Lower lobe of right lung (tissue), 2 donors: ENCODE results near the gene VANGL2. TPM values are rescaled to one million over a fixed set of nuclear protein-coding genes. Genes with fewer than 3 reads are reported as not detected.

ENCODE experiments used
- ATAC-seq, 2 donors: fragments of 200-7000 bp; cut with Tn5 transposase; one replicate each; pipeline ENCODE4 v1.9.1; 2020 to 2022; ENCODE audit warnings: mild to moderate bottlenecking in 2 of 2, moderate library complexity in 2 of 2
- DNase-seq: peaks from one replicate; pipeline ENCODE4 v3.0.0-alpha.2; 2020
- H3K27ac ChIP-seq: fragments of 200-600 bp; one replicate; pipeline ENCODE4 v1.8.0; 2022
- H3K27me3 ChIP-seq: fragments of 200-600 bp; one replicate; pipeline ENCODE4 v1.8.0; 2022; ENCODE audit warnings: low read depth
- H3K36me3 ChIP-seq: fragments of 200-600 bp; one replicate; pipeline ENCODE4 v1.8.0; 2022; ENCODE audit warnings: mild to moderate bottlenecking
- H3K4me1 ChIP-seq: fragments of 200-600 bp; one replicate; pipeline ENCODE4 v1.8.0; 2022
- H3K4me3 ChIP-seq: fragments of 200-600 bp; one replicate; pipeline ENCODE4 v1.8.0; 2022; ENCODE audit warnings: mild to moderate bottlenecking
- H3K9me3 ChIP-seq: fragments of 200-600 bp; one replicate; pipeline ENCODE4 v1.8.0; 2022
- CTCF ChIP-seq: fragments of 200-600 bp; IDR thresholded peaks from one replicate; pipeline ENCODE4 v1.8.0; 2022; ENCODE audit warnings: antibody characterized with exemption, mild to moderate bottlenecking
- intact Hi-C: fragments of 100-400 bp; cut with DNase I; formaldehyde crosslinking; loops from one replicate; pipeline ENCODE4 v1.11.0; 2022
- total RNA-seq: library from RNA; stranded (reverse); fragmentation: NEBNext Ultra II Directional; extraction: Animal tissue kit (Norgen Biotek cat#: 25700); gene quantifications from one replicate; pipeline ENCODE4 v1.2.1, GENCODE V29; 2021
- donor health status: DM: no; HTN: yes; CAD: no; lungs with severe emphysema.

The VANGL2 gene
- total RNA-seq, 1 donor from 2014 or later, result 7.5 TPM

DNA sequence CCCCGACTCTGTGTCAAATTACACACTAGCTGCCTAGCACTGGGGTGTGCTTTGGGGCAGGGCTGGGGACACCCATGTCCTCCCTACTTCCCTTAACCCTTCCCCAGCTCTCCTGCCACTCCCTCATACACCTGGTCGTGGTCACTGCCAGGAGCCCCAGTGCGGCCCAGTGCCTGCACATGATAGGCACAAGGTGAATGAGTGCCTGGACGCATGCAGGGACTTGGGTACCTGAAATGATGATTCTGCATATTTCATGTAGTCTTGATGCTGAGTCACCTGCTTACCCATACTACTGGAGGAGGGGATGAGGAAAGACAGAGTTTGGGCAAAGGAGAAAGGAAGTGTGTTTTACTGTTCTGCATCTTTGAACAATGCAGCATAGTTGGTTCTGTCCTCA lies 1.5 kb upstream of the VANGL2 start:
- peaks cover 21% of the 10 kb centered on the region for H3K27me3 ChIP-seq
- H3K4me1 ChIP-seq, result peaks cover 4% of the 10 kb centered on the region
- intact Hi-C loops, result no loop called here
- no peaks in the 10 kb centered on the region for H3K9me3 ChIP-seq
- no peak overlapping the region for H3K4me3 ChIP-seq
- no peak for DNase-seq
- H3K36me3 ChIP-seq, result no peaks in the 10 kb centered on the region
- no peak overlapping the region for H3K27ac ChIP-seq
- ATAC-seq, result no peak
- TF ChIP-seq CTCF, result no peak

- peaks cover 21% of the 10 kb centered on the region for H3K27me3 ChIP-seq
- intact Hi-C loops, result no loop called here
- no peaks in the 10 kb centered on the region for H3K9me3 ChIP-seq
- TF ChIP-seq CTCF, result no peak
- ATAC-seq, result no peak
- peaks cover 4% of the 10 kb centered on the region for H3K4me1 ChIP-seq
- H3K36me3 ChIP-seq, result no peaks in the 10 kb centered on the region
- H3K27ac ChIP-seq, result no peak overlapping the region
- H3K4me3 ChIP-seq, result peak overlapping the region; percentile 68
- DNase-seq, result no peak
Observed at GRCh38 chr1:160399544-160400222, 681 bp upstream of the VANGL2 start.

DNA sequence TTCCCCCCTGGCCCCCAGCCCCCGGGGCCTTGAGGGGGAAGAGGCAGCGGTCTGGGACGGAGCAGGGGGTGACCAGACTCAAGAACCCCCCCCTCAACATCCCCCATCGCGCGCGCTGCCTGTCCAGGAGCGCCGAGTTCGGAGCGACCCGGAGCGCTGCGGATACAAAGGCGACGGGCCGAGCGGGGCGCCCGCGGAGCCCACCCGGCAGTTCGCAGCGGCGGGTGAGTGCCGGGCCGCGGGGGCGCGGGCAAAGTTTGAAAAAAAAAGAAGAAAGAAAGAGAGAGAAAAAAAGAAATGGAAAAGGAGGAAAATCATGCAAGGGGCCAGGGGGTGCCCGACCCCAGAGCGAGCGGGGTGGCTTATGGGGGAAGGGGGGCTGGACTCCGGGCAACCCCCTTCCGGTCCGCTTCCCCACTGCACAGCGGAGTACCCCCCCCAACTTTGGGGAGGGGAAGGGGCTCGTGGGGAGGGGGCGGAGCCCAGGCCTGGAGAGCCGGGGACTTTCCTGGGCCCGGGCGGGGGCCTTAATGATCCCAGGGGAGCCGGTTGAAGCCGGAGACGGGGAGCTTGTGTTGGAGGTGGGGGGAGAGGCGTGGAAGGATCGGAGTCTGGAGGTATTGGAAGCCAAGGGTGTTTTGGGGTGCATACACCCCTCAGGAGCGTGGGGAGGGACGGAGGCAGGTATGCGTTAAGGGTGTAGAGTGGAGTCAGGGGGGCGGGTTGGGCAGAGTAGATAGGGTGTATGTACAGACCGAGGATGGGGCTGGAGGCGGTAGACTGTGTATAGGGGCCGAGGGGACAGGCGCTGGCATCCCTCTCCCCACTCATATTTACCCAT lies 502 bp downstream of the VANGL2 start:
- Histone ChIP-seq H3K4me3 (peak overlapping the region; percentile 68), H3K27ac (peak overlapping the region; percentile 41), H3K27me3 (peaks cover 21% of the 10 kb centered on the region), H3K9me3 (no peaks in the 10 kb centered on the region), H3K4me1 (peaks cover 4% of the 10 kb centered on the region), H3K36me3 (no peaks in the 10 kb centered on the region)
- no peak for DNase-seq
- peak; percentile 35 to 43 for ATAC-seq
- TF ChIP-seq CTCF, result no peak
- intact Hi-C loops, result no loop called here

DNA sequence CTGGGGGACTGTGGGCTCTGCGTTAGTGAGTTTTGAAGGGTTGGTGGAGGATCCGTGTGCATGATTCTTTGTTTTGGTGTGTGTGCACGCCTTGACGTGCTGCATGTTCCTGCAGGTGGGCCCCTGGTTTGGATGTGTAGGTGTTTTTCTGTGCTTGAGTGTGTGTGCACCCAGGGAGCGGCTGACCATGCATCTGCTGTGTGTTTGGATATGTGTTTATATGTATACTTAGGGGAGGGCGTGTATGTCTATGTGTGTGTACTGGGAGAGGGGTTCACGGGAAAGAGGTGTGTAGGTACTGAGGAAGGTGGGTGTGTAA lies 1.1 kb downstream of the VANGL2 start:
- no peaks in the 10 kb centered on the region for H3K36me3 ChIP-seq
- H3K27ac ChIP-seq, result no peak overlapping the region
- DNase-seq (no peak), ATAC-seq (no peak)
- H3K4me3 ChIP-seq, result peak overlapping the region; percentile 68
- intact Hi-C loops, result no loop called here
- TF ChIP-seq CTCF, result no peak
- peaks cover 21% of the 10 kb centered on the region for H3K27me3 ChIP-seq
- peaks cover 4% of the 10 kb centered on the region for H3K4me1 ChIP-seq
- no peaks in the 10 kb centered on the region for H3K9me3 ChIP-seq

- Histone ChIP-seq H3K27ac (peak overlapping the region; percentile 31), H3K27me3 (peaks cover 21% of the 10 kb centered on the region), H3K9me3 (no peaks in the 10 kb centered on the region), H3K36me3 (no peaks in the 10 kb centered on the region), H3K4me1 (peaks cover 4% of the 10 kb centered on the region), H3K4me3 (peak overlapping the region; percentile 68)
- DNase-seq, result no peak
- ATAC-seq, result no peak
- no peak for TF ChIP-seq CTCF
- intact Hi-C loops, result no loop called here
Observed at GRCh38 chr1:160402001-160402795, 1.8 kb downstream of the VANGL2 start.
